ENCODE measurements around the gene RPS27.
"Not testable (repeated sequence)": the region's sequence is repeated elsewhere in the genome, so short reads cannot be mapped to it uniquely, and the experiment has no call there.

The RPS27 gene

GRCh38 chr1:153987621-153988020, 2.9 kb upstream of the RPS27 start:
- no peak for DNase-seq (ENCODE audit: low read depth)
- peak overlapping the region; percentile 10; the same call in 1 of the 2 replicates for H3K4me3 ChIP-seq (ENCODE audit: low read depth, low read length)
- TF ChIP-seq CTCF (IDR thresholded peaks at IDR 0.05; ENCODE audit: low read depth, low read length, missing control alignments) = no peak

- no peak for DNase-seq (ENCODE audit: low read depth)
- H3K4me3 ChIP-seq (ENCODE audit: low read depth, low read length) = peak overlapping the region; percentile 76
- no peak for TF ChIP-seq CTCF (IDR thresholded peaks at IDR 0.05; ENCODE audit: low read depth, low read length, missing control alignments)
These were observed 629 bp downstream of the RPS27 start for GRCh38 chr1:153991151-153991630.

- DNase-seq (ENCODE audit: low read depth) = no peak
- peak overlapping the region; percentile 76 for H3K4me3 ChIP-seq (ENCODE audit: low read depth, low read length)
- no peak for TF ChIP-seq CTCF (IDR thresholded peaks at IDR 0.05; ENCODE audit: low read depth, low read length, missing control alignments)
These were observed 1.2 kb downstream of the RPS27 start for GRCh38 chr1:153991806-153992205.

- no peak overlapping the region for H3K4me3 ChIP-seq (ENCODE audit: low read depth, low read length)
- no peak for TF ChIP-seq CTCF (IDR thresholded peaks at IDR 0.05; ENCODE audit: low read depth, low read length, missing control alignments)
- no peak for DNase-seq (ENCODE audit: low read depth)
These were observed 4.6 kb downstream of the RPS27 start for GRCh38 chr1:153995202-153995601.

DNA sequence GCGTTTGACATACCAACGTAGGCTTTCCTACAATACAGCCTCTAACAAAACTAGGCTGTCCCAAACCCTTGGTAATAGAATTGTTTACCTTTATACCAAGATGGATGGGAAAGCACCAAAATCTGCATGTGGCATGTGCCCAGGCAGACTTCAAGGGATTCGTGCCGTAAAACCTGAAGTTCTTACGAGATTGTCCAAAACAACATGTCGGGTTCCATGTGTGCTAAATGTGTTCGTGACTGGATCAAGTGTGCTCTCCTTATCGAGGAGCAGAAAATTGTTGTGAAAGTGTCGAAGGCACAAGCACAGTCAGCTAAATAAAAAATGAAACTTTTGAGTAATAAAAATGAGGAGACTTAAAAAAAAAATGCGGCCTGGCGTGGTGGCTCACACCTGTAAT, 5.1 kb downstream of the RPS27 start:
- no peak for TF ChIP-seq CTCF (IDR thresholded peaks at IDR 0.05; ENCODE audit: low read depth, low read length, missing control alignments)
- no peak for DNase-seq (ENCODE audit: low read depth)
- no peak overlapping the region for H3K4me3 ChIP-seq (ENCODE audit: low read depth, low read length)

GRCh38 chr1:153996882-153997281, 6.3 kb downstream of the RPS27 start:
- not testable (repeated sequence) for DNase-seq (ENCODE audit: low read depth); H3K4me3 ChIP-seq (ENCODE audit: low read depth, low read length)

DNA sequence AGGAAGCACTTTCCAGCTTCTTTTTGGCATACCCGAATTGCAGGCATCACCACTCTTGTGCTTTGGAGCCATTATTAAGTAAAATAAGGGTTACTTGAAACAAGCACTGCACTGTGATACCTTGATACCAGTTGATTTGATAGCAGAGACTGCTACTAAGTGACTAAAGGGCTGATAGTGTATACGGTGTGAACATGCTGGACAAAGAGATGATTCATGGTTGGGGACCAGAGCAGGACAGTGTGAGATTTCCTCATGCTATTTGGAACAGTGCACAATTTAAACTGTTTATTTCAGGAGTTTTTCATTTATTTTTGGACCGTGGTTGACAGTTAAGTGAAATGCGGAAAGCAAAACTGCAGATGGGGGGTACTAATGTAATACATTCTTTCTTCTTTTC, 9.9 kb downstream of the RPS27 start:
- DNase-seq (ENCODE audit: low read depth) = no peak
- no peak for TF ChIP-seq CTCF (IDR thresholded peaks at IDR 0.05; ENCODE audit: low read depth, low read length, missing control alignments)
- H3K4me3 ChIP-seq (ENCODE audit: low read depth, low read length) = no peak overlapping the region

Measured in GM12864 (cell line).